ENCODE measurements around the gene CDH23. TPM values are rescaled to one million over a fixed set of nuclear protein-coding genes. Genes with fewer than 3 reads are reported as not detected.

Gene CDH23
- total RNA-seq, 2 experiments from 2014 or later = 1.6 TPM

- Mint-ChIP-seq H3K4me3 (no peak overlapping the region), H3K27me3 (ENCODE audit: low read depth) (no peaks in the 10 kb centered on the region), H3K27ac (no peak overlapping the region), H3K9me3 (no peaks in the 10 kb centered on the region), H3K4me1 (ENCODE audit: low read depth) (no peaks in the 10 kb centered on the region), H3K36me3 (ENCODE audit: low read depth) (no peaks in the 10 kb centered on the region)
- DNase-seq = peak; percentile 91
- intact Hi-C loops (cut with micrococcal nuclease) = loop anchor here (1.0 kb wide), 5 partner anchors 84 to 256 kb away; partner anchors contain the start of gene CDH23
- CTCF ChIA-PET = interaction anchor here (0.6 to 4.4 kb wide), 46 partner anchors 9 to 303 kb away, joined by 3 to 53 read pairs (median 4); partner anchors contain the start of genes CDH23 and SLC29A3
Measured at GRCh38 chr10:71569775-71570588, 173.3 kb downstream of the CDH23 start.

- H3K4me3 Mint-ChIP-seq = no peak overlapping the region
- H3K27ac Mint-ChIP-seq = no peak overlapping the region
- H3K9me3 Mint-ChIP-seq = no peaks in the 10 kb centered on the region
- no peaks in the 10 kb centered on the region for H3K4me1 Mint-ChIP-seq (ENCODE audit: low read depth)
- CTCF ChIA-PET = interaction anchor here (1.1 to 3.8 kb wide), 8 partner anchors 17 to 264 kb away, joined by 3 to 53 read pairs (median 4); no protein-coding TSS in a partner anchor
- H3K36me3 Mint-ChIP-seq (ENCODE audit: low read depth) = no peaks in the 10 kb centered on the region
- DNase-seq = no peak
- no peaks in the 10 kb centered on the region for H3K27me3 Mint-ChIP-seq (ENCODE audit: low read depth)
- intact Hi-C loops (cut with micrococcal nuclease) = no loop called here
Measured at GRCh38 chr10:71571460-71572175, 174.9 kb downstream of the CDH23 start.

- Mint-ChIP-seq H3K36me3 (ENCODE audit: low read depth) (no peaks in the 10 kb centered on the region), H3K9me3 (no peaks in the 10 kb centered on the region), H3K4me3 (no peak overlapping the region), H3K4me1 (ENCODE audit: low read depth) (no peaks in the 10 kb centered on the region), H3K27ac (no peak overlapping the region), H3K27me3 (ENCODE audit: low read depth) (no peaks in the 10 kb centered on the region)
- intact Hi-C loops (cut with micrococcal nuclease) = no loop called here
- no peak for DNase-seq
- CTCF ChIA-PET = interaction anchor here (0.7 to 1.0 kb wide), 3 partner anchors 190 to 258 kb away, joined by 3 to 4 read pairs (median 3); no protein-coding TSS in a partner anchor
Measured at GRCh38 chr10:71572962-71573361, 176.2 kb downstream of the CDH23 start.

- Mint-ChIP-seq H3K27ac (no peak overlapping the region), H3K4me3 (no peak overlapping the region), H3K9me3 (no peaks in the 10 kb centered on the region), H3K36me3 (ENCODE audit: low read depth) (no peaks in the 10 kb centered on the region), H3K4me1 (ENCODE audit: low read depth) (no peaks in the 10 kb centered on the region), H3K27me3 (ENCODE audit: low read depth) (no peaks in the 10 kb centered on the region)
- intact Hi-C loops (cut with micrococcal nuclease) = no loop called here
- no peak for DNase-seq
- CTCF ChIA-PET = interaction anchor here (0.6 to 1.0 kb wide), 4 partner anchors 190 to 259 kb away, joined by 3 to 4 read pairs (median 3); no protein-coding TSS in a partner anchor
Measured at GRCh38 chr10:71573562-71574518, 177.1 kb downstream of the CDH23 start.

- CTCF ChIA-PET = no interaction called here
- Mint-ChIP-seq H3K4me1 (ENCODE audit: low read depth) (no peaks in the 10 kb centered on the region), H3K27ac (no peak overlapping the region), H3K27me3 (ENCODE audit: low read depth) (no peaks in the 10 kb centered on the region), H3K9me3 (no peaks in the 10 kb centered on the region), H3K36me3 (ENCODE audit: low read depth) (no peaks in the 10 kb centered on the region), H3K4me3 (no peak overlapping the region)
- no peak for DNase-seq
- intact Hi-C loops (cut with micrococcal nuclease) = no loop called here
Measured at GRCh38 chr10:71575451-71575850, 178.7 kb downstream of the CDH23 start.

GRCh38 chr10:71575934-71576801 lies 179.4 kb downstream of the CDH23 start:
- Mint-ChIP-seq H3K27me3 (ENCODE audit: low read depth) (no peaks in the 10 kb centered on the region), H3K36me3 (ENCODE audit: low read depth) (no peaks in the 10 kb centered on the region), H3K4me3 (no peak overlapping the region), H3K27ac (no peak overlapping the region), H3K4me1 (ENCODE audit: low read depth) (no peaks in the 10 kb centered on the region), H3K9me3 (no peaks in the 10 kb centered on the region)
- intact Hi-C loops (cut with micrococcal nuclease) = no loop called here
- no peak for DNase-seq
- CTCF ChIA-PET = interaction anchor here (1.2 kb wide), 1 partner anchor 33 kb away, joined by 3 read pairs; no protein-coding TSS in a partner anchor

- CTCF ChIA-PET = interaction anchor here (1.2 kb wide), 1 partner anchor 32 kb away, joined by 3 read pairs; no protein-coding TSS in a partner anchor
- H3K4me1 Mint-ChIP-seq (ENCODE audit: low read depth) = no peaks in the 10 kb centered on the region
- no peaks in the 10 kb centered on the region for H3K36me3 Mint-ChIP-seq (ENCODE audit: low read depth)
- H3K27me3 Mint-ChIP-seq (ENCODE audit: low read depth) = no peaks in the 10 kb centered on the region
- H3K9me3 Mint-ChIP-seq = no peaks in the 10 kb centered on the region
- intact Hi-C loops (cut with micrococcal nuclease) = no loop called here
- H3K27ac Mint-ChIP-seq = no peak overlapping the region
- DNase-seq = no peak
- no peak overlapping the region for H3K4me3 Mint-ChIP-seq
Measured at GRCh38 chr10:71576842-71577241, 180.1 kb downstream of the CDH23 start.

GRCh38 chr10:71577345-71577744 lies 180.6 kb downstream of the CDH23 start:
- Mint-ChIP-seq H3K27me3 (ENCODE audit: low read depth) (no peaks in the 10 kb centered on the region), H3K27ac (no peak overlapping the region), H3K36me3 (ENCODE audit: low read depth) (no peaks in the 10 kb centered on the region), H3K4me3 (no peak overlapping the region), H3K9me3 (no peaks in the 10 kb centered on the region), H3K4me1 (ENCODE audit: low read depth) (no peaks in the 10 kb centered on the region)
- intact Hi-C loops (cut with micrococcal nuclease) = no loop called here
- no peak for DNase-seq
- CTCF ChIA-PET = interaction anchor here (1.2 kb wide), 1 partner anchor 32 kb away, joined by 3 read pairs; no protein-coding TSS in a partner anchor

- no peaks in the 10 kb centered on the region for H3K27me3 Mint-ChIP-seq (ENCODE audit: low read depth)
- intact Hi-C loops (cut with micrococcal nuclease) = no loop called here
- CTCF ChIA-PET = interaction anchor here (1.2 kb wide), 1 partner anchor 8 kb away, joined by 4 read pairs; no protein-coding TSS in a partner anchor
- H3K9me3 Mint-ChIP-seq = no peaks in the 10 kb centered on the region
- H3K27ac Mint-ChIP-seq = no peak overlapping the region
- DNase-seq = no peak
- no peaks in the 10 kb centered on the region for H3K36me3 Mint-ChIP-seq (ENCODE audit: low read depth)
- no peak overlapping the region for H3K4me3 Mint-ChIP-seq
- H3K4me1 Mint-ChIP-seq (ENCODE audit: low read depth) = no peaks in the 10 kb centered on the region
Measured at GRCh38 chr10:71578069-71578468, 181.3 kb downstream of the CDH23 start.

- intact Hi-C loops (cut with micrococcal nuclease) = no loop called here
- no peaks in the 10 kb centered on the region for H3K4me1 Mint-ChIP-seq (ENCODE audit: low read depth)
- no peak for DNase-seq
- H3K27me3 Mint-ChIP-seq (ENCODE audit: low read depth) = no peaks in the 10 kb centered on the region
- CTCF ChIA-PET = interaction anchor here (0.7 kb wide), 1 partner anchor 211 kb away, joined by 3 read pairs; no protein-coding TSS in a partner anchor
- no peak overlapping the region for H3K27ac Mint-ChIP-seq
- H3K9me3 Mint-ChIP-seq = no peaks in the 10 kb centered on the region
- no peak overlapping the region for H3K4me3 Mint-ChIP-seq
- H3K36me3 Mint-ChIP-seq (ENCODE audit: low read depth) = no peaks in the 10 kb centered on the region
Measured at GRCh38 chr10:71579668-71580067, 182.9 kb downstream of the CDH23 start.

- Mint-ChIP-seq H3K36me3 (ENCODE audit: low read depth) (no peaks in the 10 kb centered on the region), H3K4me1 (ENCODE audit: low read depth) (no peaks in the 10 kb centered on the region), H3K27me3 (ENCODE audit: low read depth) (no peaks in the 10 kb centered on the region), H3K27ac (no peak overlapping the region), H3K9me3 (no peaks in the 10 kb centered on the region), H3K4me3 (no peak overlapping the region)
- CTCF ChIA-PET = no interaction called here
- DNase-seq = no peak
- intact Hi-C loops (cut with micrococcal nuclease) = no loop called here
Measured at GRCh38 chr10:71580415-71580814, 183.7 kb downstream of the CDH23 start.
